IPS-NIHi7 (cell line): ENCODE measurements around the gene PRDM8.

ENCODE experiments used
- DNase-seq: peaks from one replicate; pipeline ENCODE4 v3.0.0; 2012; ENCODE audit warnings: mixed read lengths; ENCODE audit errors: extremely low spot score

Gene PRDM8

GRCh38 chr4:80199947-80200346 is 2.6 kb downstream of the PRDM8 start:
- no peak for DNase-seq

GRCh38 chr4:80201252-80202151 is 4.2 kb downstream of the PRDM8 start:
- peak; percentile 8 for DNase-seq

GRCh38 chr4:80202190-80202711 is 4.9 kb downstream of the PRDM8 start:
- DNase-seq, result peak; percentile 77

GRCh38 chr4:80202741-80203553 is 5.6 kb downstream of the PRDM8 start:
- peak; percentile 48 for DNase-seq

GRCh38 chr4:80204433-80205011 is 7.2 kb downstream of the PRDM8 start:
- DNase-seq, result no peak

GRCh38 chr4:80206111-80206510 is 8.8 kb downstream of the PRDM8 start:
- DNase-seq, result no peak

- DNase-seq, result peak; percentile 12
Measured at GRCh38 chr4:80206521-80207171, 9.3 kb downstream of the PRDM8 start.

GRCh38 chr4:80207172-80207583 is 9.9 kb downstream of the PRDM8 start:
- peak; percentile 38 for DNase-seq

GRCh38 chr4:80207664-80208063 is 10.4 kb downstream of the PRDM8 start:
- no peak for DNase-seq

GRCh38 chr4:80208610-80209339 is 11.5 kb downstream of the PRDM8 start:
- DNase-seq, result no peak

- no peak for DNase-seq
Measured at GRCh38 chr4:80209340-80209701, 12.0 kb downstream of the PRDM8 start.

GRCh38 chr4:80210549-80210948 is 13.2 kb downstream of the PRDM8 start:
- DNase-seq, result no peak

GRCh38 chr4:80213117-80213815 is 16.0 kb downstream of the PRDM8 start:
- no peak for DNase-seq

GRCh38 chr4:80215449-80216052 is 18.2 kb downstream of the PRDM8 start:
- no peak for DNase-seq

- DNase-seq, result no peak
Measured at GRCh38 chr4:80216100-80216761, 18.9 kb downstream of the PRDM8 start.

GRCh38 chr4:80219301-80220025 is 22.2 kb downstream of the PRDM8 start:
- no peak for DNase-seq

- no peak for DNase-seq
Measured at GRCh38 chr4:80220711-80221110, 23.4 kb downstream of the PRDM8 start.

GRCh38 chr4:80221161-80221560 is 23.9 kb downstream of the PRDM8 start:
- no peak for DNase-seq

- DNase-seq, result no peak
Measured at GRCh38 chr4:80225595-80225994, 28.3 kb downstream of the PRDM8 start.
